G401 (cell line): ENCODE data around the gene GEMIN5. TPM values are rescaled to one million over a fixed set of nuclear protein-coding genes. Genes with fewer than 3 reads are reported as not detected.

ENCODE experiments used
- DNase-seq: peaks from one replicate; pipeline ENCODE4 v3.0.0-alpha.2; 2015; ENCODE audit warnings: low spot score
- in situ Hi-C: cut with HindIII; loops from 2 replicates; pipeline ENCODE4 v1.10.0; 2016; ENCODE audit warnings: low sequenced_read_pairs, mixed read lengths
- total RNA-seq: library from RNA; depleted of rRNA; stranded (reverse); fragments of >200 nt; shearing (Covaris generic); gene quantifications from 2 replicates; pipeline ENCODE4 v1.2.3, GENCODE V29; 2014; rRNA removed

Gene GEMIN5
- total RNA-seq, 1 experiment from 2014 or later = 45.0 TPM

DNA sequence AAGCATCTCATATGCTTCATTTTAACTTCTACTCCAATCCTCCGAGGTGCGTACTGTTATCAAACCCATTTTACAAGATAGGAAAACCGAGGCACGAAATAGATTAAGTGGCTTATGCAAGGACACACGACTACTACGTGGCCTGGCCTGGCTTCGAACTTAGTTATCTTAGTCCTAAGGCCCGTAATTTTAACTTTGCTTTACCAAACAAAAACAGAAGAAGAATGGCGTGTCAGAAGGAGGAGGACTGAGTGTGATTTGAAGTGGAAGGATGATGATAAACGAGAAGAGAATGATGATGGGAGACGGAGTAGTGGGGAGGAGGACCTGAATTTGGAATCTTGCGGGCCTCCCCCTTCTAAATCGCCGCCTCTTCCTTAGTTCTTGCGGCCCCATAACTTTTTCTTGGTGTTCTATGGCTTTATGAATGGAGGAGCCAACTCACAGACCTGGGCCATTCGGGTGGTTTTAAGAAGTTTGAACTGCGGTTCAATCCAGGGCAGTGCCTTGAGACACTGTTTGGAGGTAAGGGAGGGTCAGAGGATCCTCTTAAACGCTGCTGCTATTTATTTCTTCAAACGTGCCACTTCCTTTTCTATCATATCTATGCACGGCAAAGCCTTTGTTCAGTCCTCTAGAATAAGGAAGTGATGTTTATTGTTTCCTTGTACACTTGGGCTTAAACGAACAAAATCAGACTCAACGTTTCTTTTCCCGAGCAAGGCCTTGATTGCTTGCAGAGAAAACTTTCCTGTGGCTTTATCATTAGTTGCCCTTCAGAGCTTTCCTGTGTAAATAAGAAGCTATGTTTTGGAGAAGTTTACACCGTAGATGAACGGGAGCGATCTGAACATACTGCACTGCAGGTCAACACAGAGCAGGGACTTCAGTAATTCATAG, 78.8 kb downstream of the GEMIN5 start:
- in situ Hi-C loops = no loop called here
- no peak for DNase-seq

DNA sequence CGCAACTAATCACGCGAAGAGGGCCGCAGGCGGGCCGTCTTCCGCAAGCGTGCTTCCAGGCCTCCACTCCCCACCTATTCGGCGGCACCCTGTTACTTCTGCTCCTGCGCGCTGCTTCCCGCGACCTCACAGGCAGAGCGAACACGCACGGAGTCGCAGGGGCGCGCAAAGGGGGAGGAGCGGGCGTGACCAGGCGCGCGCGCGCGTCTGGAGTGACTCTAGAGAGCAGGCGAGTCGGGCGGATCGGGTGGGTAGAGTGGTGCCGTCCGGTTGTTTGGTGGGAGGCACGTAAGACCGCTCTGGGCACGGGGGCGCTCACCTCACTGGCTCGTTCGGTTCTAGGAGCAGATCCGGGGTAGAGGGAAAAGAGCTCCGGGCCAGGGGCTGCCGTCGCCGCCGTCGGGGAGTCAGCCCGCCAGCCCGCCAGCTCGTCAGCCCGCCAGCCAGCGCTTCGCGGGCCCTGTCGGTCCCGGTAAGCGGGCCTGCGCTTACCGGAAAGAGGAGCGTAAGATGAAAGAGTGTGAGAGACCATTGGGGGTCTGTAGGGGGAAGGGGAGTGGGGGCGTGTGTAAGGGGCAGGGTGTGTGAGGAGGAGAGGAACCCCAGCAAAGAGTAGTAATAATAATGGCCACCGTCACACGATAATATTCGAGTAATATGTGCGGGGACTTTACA, 79.6 kb downstream of the GEMIN5 start, which contains the start of gene CNOT8:
TSS of gene CNOT8 (plus strand) at position 331 of the 675 bp plus-strand sequence. CDS start 4,652 bp downstream, outside the sequence.
- peak; percentile 98 for DNase-seq
- in situ Hi-C loops = no loop called here

- DNase-seq = peak; percentile 96
- in situ Hi-C loops = no loop called here
These were observed 80.3 kb downstream of the GEMIN5 start for GRCh38 chr5:154857530-154858296.

GRCh38 chr5:154851351-154851750, 86.7 kb downstream of the GEMIN5 start:
- no peak for DNase-seq
- in situ Hi-C loops = no loop called here

- peak; percentile 47 for DNase-seq
- in situ Hi-C loops = no loop called here
These were observed 87.6 kb downstream of the GEMIN5 start, which contains the start of gene FAXDC2 for GRCh38 chr5:154850255-154851062. Gene FAXDC2 (minus strand): TSS chr5:154850603. CDS start chr5:154838178, 12,425 bp downstream.

- DNase-seq = no peak
- in situ Hi-C loops = no loop called here
These were observed 88.2 kb downstream of the GEMIN5 start for GRCh38 chr5:154849791-154850201.

GRCh38 chr5:154849264-154849785, 88.7 kb downstream of the GEMIN5 start:
- in situ Hi-C loops = no loop called here
- DNase-seq = no peak

GRCh38 chr5:154844809-154845208, 93.2 kb downstream of the GEMIN5 start:
- in situ Hi-C loops = no loop called here
- no peak for DNase-seq

GRCh38 chr5:154842689-154843530, 95.1 kb downstream of the GEMIN5 start:
- no peak for DNase-seq
- in situ Hi-C loops = no loop called here

DNA sequence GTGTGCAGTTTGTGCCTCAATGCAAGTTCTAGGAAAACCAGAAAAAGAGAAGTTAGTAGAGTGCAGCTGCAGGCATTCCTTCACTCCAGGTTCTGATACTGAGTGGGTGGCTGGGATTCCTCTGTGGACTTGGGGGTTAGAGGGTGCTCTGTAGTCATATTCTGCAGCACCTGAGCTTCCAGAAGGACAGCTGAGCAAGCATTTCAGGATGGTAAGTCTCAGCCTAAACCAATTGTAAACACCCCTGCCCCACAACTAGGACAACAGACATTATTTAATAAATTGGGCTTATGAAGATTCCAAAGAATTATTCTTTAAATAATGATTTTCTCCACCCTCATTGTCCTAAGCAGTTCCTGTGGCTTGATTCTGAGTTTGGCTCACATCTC, 96.7 kb downstream of the GEMIN5 start:
- DNase-seq = no peak
- in situ Hi-C loops = no loop called here

DNA sequence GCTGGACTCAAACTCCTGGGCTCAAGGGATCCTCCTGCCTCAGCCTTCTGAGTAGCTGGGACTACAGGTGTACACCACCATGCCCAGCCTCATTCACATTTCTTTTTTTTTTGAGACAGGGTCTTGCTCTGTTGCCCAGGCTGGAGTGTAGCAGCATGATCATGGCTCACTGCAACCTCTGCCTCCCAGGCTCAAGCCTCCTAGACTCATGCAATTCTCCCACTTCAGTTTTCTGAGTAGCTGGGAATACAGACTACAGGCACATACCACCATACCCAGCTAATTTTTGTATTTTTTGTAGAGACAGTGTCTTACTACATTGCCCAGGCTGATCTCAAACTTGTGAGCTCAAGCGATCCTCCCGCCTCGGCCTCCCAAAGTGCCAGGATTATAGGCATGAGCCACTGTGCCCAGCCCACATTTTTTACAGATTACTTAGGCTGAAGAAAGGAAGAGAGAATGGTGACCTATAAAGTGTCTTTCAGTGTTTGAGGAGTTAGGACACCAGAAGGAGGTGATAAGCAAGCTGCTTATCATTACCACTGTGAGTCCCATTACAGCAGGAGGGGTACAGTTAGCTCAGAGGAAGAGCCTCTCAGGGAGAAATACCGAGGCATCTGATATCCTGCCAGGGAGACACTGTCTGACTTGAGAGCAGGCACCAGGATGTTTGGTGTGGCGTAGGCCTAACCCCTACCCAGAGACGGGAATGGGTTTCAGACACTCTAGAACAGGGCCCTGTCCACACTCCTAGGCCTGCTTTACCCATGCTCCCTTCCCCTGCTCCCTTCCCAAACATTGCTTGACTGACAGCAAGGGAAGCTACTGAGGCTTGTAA, 97.4 kb downstream of the GEMIN5 start:
- in situ Hi-C loops = no loop called here
- DNase-seq = no peak

Other genes with a start within 250 kb of the GEMIN5 start
- 25.3 and 28.8 TPM in 2 replicates for gene LARP1, start 182.8 kb downstream of the GEMIN5 start, total RNA-seq
- 7.9 and 10.3 TPM in 2 replicates for gene FAXDC2, start 87.6 kb downstream of the GEMIN5 start, total RNA-seq
- gene CNOT8, start 79.6 kb downstream of the GEMIN5 start, total RNA-seq = 63.0 and 69.6 TPM in 2 replicates
- gene MRPL22, start 2.9 kb upstream of the GEMIN5 start, total RNA-seq = 43.9 and 46.4 TPM in 2 replicates
- gene KIF4B, start 75.5 kb upstream of the GEMIN5 start, total RNA-seq = 0.06 and 0.07 TPM in 2 replicates